Activated T-cell treated with anti-CD3 and anti-CD28 coated beads, Interleukin-2, amount 50 U/mL, for 1 hour (primary cell): ENCODE results near the gene FMO1.
"Not testable (repeated sequence)": the region's sequence is repeated elsewhere in the genome, so short reads cannot be mapped to it uniquely, and the experiment has no call there.

Experiments used
- DNase-seq: peaks from one replicate; pipeline ENCODE4 v3.0.0-alpha.2; 2020

Gene FMO1, protein sequence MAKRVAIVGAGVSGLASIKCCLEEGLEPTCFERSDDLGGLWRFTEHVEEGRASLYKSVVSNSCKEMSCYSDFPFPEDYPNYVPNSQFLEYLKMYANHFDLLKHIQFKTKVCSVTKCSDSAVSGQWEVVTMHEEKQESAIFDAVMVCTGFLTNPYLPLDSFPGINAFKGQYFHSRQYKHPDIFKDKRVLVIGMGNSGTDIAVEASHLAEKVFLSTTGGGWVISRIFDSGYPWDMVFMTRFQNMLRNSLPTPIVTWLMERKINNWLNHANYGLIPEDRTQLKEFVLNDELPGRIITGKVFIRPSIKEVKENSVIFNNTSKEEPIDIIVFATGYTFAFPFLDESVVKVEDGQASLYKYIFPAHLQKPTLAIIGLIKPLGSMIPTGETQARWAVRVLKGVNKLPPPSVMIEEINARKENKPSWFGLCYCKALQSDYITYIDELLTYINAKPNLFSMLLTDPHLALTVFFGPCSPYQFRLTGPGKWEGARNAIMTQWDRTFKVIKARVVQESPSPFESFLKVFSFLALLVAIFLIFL

GRCh38 chr1:171248302-171248701 is at the start of gene FMO1:
Gene FMO1 (plus strand): TSS chr1:171248494. CDS start chr1:171258088, 9,594 bp downstream.
- DNase-seq: no peak

DNA sequence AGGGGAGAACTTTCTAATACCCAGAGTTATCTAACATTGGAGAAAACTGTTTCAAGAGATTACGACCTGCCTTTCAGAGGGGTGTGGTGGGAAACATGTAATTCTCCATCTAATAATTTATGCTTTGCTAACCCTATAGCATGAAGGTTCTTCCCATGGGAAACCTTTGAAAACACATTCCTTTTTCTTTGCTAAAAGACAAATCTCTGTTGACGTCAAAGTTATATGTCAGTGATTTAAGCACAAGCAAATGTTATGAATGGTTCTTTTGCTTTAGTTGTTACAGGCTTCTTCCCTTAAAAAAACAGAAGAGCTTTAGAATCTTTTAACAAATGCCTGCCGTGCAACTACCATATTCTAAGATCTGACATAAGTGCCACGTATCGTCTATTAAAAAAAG is 44.0 kb upstream of the FMO1 start:
- DNase-seq: no peak

DNA sequence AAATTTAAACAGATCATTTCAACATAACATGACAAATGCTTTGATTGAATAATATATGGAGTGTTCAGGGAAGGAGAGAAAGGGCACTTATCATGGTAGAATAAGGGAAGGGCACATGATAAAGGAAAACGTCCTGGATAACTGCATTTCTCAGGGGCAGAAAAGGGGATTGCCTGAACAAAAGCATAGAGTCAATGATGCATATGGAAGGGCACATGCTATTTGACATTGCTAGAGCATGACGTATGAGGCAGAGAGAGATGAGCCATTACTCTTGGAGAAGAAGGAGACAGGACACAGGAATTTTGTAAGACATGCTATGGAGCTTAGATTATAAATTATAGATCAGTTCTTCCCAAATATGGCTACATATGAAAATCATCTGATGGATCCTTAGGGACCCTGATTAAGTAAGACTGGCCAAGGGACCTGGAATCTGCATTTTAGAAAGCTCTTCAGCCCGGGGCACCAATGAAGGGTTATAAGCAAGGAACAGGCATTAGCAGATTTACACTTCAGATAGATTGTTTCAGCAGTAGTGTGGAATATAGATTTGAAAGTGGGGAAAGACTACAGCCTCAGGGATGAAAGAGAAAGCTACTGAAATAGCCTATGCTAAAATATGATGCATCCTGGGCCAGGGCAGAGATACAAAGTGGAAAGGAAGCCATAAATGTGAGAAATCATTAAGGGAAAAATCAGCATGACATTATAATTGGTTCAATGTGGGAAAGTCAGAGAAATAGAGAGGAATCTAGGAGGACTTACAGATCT is 41.9 kb upstream of the FMO1 start:
- DNase-seq: no peak

DNA sequence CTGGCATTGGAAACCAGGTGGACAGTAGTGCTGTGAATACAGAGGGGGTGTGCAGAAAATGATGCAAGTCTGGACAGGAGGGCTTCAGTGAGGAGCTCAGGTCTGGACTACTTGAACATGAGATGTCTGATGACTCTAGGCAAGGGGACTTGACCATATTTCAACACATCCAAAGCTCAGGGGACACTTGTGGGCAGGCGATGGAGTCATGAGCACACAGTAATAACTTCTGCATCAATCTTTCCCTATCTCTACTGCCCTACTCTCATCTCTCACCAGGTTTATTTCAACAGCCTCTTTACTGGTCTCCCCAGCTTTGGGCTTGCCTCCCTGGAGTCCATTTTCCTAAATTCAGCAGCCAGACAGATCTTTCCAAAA is 41.3 kb upstream of the FMO1 start:
- no peak for DNase-seq

GRCh38 chr1:171207377-171207776 is 40.9 kb upstream of the FMO1 start:
- DNase-seq: no peak

DNA sequence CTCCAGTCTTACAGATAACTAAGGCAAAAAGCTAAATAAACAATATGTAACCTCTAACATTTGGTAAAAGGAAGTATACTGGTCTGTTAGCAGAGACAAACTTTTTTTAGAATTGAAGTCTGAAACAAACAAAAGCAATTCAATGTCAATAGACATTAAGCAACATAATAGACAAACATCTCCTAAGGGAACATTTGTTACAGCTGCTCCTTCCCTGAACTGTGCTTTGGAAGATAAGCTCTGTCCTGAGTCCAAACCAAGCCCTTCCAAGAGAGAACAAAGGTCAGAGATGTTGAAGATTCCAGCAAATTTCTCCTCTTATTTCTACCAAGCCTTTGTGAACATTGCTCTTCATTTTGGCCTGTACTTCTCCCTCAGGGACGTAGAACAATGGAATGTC is 37.9 kb upstream of the FMO1 start:
- DNase-seq: no peak

DNA sequence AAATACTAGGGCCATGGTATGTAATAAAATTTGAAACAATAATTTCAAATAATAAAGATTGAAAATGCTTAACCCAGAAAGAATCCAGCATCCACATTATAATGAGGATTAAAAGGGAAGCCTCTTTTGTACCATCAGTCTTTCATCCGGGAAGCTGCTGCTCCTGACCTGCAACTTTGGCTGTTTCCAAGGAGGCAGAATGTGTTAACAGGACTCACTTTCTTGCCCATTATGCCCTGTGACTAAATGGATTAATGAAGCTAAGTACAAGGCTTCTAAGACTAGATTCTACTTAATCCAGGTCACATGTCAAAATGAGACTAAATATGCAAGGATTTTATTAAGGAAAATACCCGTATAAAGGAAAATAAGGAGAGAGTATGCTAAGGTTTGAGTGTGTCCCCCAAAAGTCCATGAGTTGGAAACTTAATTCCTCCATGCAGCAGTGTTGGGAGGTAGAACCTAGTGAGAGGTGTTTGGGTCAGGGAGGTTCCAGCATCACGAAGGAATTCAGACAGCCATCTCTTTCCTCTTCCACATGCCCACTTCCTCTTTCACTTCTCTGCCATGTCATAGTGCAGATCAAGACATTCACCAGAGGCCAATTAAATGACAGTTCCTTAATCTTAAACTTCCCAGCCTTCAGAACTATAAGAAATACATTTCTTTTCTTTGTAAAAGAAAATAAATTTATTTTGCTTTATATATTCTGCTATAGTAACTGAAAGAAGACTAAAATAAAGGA is 35.5 kb upstream of the FMO1 start:
- no peak for DNase-seq

DNA sequence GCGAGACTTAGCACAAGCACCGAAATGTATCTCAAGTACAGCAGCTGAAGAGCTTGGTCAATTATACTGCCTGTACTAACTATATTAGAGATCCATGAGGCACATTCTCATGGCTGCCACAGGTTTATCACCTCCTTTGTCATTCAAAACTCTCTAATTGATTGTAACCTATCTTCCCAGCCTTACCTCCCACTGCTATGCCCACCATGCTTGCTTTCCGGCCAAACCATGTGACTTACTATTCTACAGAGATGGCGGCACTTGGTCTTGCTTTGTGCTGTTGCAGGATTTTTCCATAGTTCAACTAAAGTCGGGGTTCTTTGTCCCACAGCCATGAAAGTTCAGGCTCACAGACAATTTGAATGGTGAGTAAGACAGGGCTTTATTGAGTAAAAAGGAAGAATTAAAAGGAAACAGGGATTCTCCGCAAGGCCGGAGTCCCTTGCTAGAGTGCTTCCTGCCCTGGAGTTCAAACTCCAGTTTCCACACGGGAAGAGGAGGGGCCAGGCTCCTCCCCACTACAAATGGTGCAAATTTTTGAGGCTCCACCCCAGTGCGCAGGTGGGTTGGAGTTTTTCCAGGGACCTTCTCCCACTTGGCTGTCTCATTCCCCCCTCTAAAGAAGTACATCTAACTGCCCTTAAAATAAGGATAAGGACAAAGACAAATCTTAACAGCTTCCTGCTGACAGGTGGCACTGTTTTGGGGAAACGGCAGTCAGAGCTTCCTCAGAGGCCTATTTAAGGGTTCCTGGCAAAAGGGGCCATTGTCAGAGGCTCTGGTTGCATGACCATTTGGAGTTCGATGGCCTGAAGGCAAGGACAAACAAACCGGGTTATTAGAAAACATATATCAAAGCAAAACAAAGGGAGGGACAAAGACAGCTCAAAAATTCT is 34.5 kb upstream of the FMO1 start:
- DNase-seq: no peak

DNA sequence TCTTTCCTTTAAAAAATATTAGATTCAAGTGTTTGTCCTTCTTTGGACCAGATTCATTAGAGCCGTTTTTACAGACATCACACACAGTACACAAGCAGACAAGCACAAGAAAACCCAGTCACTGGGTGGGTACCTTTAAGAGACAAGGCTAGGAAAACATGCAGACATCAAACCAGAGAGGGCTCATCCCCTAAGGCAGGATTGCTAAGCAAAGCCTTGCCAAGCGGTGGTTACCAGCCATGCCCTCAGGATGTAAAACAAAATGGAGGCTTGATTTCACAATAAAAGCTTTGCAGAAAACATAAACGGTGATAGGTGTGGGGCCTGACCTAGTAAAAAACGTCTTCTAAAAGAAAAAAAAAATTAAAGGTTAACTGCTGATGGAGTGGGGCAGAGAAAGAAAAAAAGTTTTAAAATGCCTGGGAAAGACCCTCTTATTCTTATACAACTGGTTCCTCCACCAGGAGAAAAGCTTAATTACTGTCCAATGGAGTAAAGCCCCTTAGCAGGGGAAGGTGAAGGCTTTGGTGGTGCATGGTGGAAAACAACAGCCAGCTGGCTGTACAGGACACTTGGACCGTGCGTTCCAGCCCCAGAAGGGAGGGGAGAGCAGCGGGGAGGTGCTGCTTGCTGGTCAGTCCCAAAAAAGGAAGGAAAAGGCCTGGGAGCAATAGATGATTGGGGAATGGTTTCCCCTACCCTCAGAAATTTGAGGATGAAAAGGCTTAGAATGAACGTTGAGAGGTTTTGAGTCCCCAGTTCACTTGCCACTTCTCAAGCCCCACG is 30.4 kb upstream of the FMO1 start:
- no peak for DNase-seq

GRCh38 chr1:171218661-171219060 is 29.6 kb upstream of the FMO1 start:
- no peak for DNase-seq

DNA sequence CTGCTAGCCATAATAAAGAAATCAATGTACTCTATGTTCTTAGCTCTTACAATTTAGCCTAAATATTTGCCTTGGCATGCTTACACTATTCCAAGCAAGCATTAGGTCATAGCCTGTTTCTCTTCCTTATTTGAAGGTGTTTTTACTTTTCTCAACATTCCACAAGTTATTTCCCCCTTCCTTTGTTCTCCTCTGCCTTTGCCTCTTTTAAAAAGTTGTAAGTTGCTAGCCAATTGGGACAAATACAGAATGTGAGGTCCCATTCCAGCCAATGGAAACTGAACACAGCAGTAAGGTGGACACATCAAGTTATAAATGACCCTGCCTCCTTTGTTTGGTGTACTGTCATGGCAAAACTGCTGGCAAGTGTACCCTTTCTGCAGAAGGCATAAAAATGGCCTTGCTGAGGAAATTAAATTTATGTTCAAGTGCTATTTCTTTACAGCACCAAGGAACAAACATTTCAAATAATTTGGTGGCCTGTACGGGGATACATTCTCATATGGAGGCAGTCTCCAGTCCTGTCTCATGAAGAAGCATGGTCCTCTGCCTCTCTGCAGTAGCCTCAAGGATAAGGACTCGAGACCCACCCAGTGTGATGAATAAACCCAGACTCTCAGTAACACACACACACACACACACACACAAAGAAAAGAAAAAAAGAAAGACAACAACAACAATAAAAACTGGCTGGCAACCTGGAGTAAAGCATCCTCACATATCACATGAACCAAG is 28.8 kb upstream of the FMO1 start:
- no peak for DNase-seq

GRCh38 chr1:171220081-171220420 is 28.2 kb upstream of the FMO1 start:
- DNase-seq: no peak

DNA sequence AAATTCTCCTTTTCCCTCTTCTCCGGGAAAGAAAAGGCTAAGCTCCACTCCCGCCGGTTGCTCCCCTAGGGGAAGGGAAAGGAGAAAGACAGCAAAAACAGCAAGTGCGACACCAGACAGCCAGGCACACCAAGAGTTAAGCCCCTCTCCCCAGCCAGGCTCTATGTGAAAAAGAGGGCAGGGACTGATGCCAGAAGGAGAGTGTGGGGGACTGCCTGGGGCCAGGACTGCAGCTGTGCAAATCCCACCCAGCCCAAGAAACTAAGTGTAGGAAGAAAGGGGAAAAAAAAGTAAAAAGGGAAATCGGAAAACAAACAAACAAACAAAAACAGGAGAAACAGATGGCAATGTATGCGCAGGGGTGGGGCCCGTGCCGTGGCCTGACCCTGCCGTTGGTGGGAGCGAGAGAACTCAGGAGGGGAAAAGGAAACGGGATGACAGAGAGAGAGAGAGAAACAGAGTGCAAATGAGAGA is 27.7 kb upstream of the FMO1 start:
- DNase-seq: no peak

GRCh38 chr1:171221665-171222591 is 26.4 kb upstream of the FMO1 start:
- no peak for DNase-seq

DNA sequence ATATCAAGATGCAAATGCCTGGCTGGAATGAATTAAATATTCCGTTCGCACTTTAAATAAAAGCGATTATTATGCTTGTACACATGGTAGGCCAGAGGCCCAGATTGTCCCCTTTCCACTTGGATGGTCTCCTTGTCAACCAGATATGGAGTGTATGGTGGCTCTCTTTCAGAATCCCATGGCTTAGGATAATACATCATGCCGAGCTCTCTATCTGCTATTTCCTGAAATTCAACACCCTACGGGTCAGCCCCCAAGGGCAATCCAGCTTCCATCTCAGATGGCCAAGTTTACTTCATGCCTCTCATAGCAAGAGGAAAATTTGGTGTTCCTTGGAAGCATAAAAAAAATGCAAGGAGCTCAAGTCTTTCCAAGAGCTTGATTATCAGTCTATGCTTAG is 25.4 kb upstream of the FMO1 start:
- DNase-seq: no peak

- not testable (repeated sequence) for DNase-seq
Measured at GRCh38 chr1:171224257-171224656, 24.0 kb upstream of the FMO1 start.

GRCh38 chr1:171226747-171227370 is 21.4 kb upstream of the FMO1 start:
- DNase-seq: no peak

DNA sequence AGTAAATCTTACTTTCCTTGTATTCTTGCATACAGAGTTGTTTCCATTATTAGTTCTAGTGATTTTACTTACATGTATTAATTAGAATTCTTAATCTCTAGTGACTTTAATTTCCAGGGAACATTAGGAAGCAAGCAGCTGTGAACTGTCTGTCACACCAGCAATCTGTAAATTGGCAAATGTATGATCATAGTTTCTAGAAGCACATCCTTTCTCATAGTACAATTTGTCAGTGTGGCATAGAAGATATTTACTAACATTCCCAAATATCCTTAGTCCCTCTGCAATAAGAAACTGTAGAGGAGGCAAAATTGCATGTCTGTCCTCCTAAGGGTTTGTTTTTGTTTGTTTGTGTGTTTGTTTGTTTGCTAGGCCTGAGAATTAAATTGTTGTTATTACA is 17.0 kb upstream of the FMO1 start:
- no peak for DNase-seq

GRCh38 chr1:171233183-171233582 is 15.1 kb upstream of the FMO1 start:
- DNase-seq: no peak
